Type B pancreatic cell (in vitro differentiated cells): Measurements from ENCODE around the gene SLC35G4. TPM values are rescaled to one million over a fixed set of nuclear protein-coding genes. Genes with fewer than 3 reads are reported as not detected.

ENCODE experiments used
- DNase-seq: peaks from one replicate; pipeline ENCODE4 v3.0.0; 2021; ENCODE audit warnings: mixed read lengths; ENCODE audit not compliant: unreplicated experiment; ENCODE audit errors: extremely low spot score
- H3K27ac Mint-ChIP-seq: 2 replicates; pipeline ENCODE4 v1.8.0; 2021; ENCODE audit warnings: mild to moderate bottlenecking, mixed read lengths
- H3K27me3 Mint-ChIP-seq: 2 replicates; pipeline ENCODE4 v1.8.0; 2021; ENCODE audit warnings: mixed read lengths
- H3K36me3 Mint-ChIP-seq: 2 replicates; pipeline ENCODE4 v1.8.0; 2021; ENCODE audit warnings: mixed read lengths
- H3K4me1 Mint-ChIP-seq: one replicate; pipeline ENCODE4 v1.8.0; 2021; ENCODE audit warnings: mixed read lengths; ENCODE audit not compliant: unreplicated experiment
- H3K4me3 Mint-ChIP-seq: 2 replicates; pipeline ENCODE4 v1.8.0; 2021; ENCODE audit warnings: mild to moderate bottlenecking, mixed read lengths
- H3K9me3 Mint-ChIP-seq: 2 replicates; pipeline ENCODE4 v1.8.0; 2021; ENCODE audit warnings: mixed read lengths
- microRNA-seq: library from miRNA; unstranded; fragments of <30 nt; microRNA quantifications from one replicate; pipeline ENCODE4, GENCODE V29; 2020
- total RNA-seq: library from RNA; stranded (reverse); gene quantifications from 2 replicates; pipeline ENCODE4 v1.2.1, GENCODE V29; 2021; ENCODE audit warnings: low replicate concordance
- TF ChIP-seq, protein P1 (sequence below): fragments of 200-600 bp; sonication (generic); conservative IDR thresholded peaks from 2 replicates; pipeline ENCODE4 v1.5.0; 2021; ENCODE audit warnings: antibody characterized with exemption, mild to moderate bottlenecking

The SLC35G4 gene
- total RNA-seq, 1 donor from 2014 or later, result not detected

DNA sequence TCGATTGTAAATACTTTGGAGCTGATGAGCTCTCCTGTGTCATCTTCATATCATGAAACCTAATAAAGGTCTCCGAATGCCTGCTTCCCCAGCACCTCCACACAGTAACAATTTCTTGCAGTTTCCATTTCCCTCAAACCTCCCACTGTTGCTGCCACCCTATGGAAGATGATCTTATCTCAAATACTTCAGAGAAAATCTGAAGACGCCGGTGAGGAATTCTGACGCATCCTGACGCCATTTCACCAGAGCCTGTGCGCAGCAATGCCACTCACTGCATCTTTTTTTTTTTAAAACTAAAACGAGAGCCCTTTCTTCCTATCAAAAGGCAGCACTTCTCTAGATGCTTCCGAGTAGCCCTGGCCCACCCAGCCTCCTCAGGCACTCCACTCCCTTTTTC lies 47.8 kb downstream of the SLC35G4 start:
- Mint-ChIP-seq H3K9me3 (no peaks in the 10 kb centered on the region), H3K4me3 (no peak overlapping the region), H3K27me3 (peaks cover 31% of the 10 kb centered on the region), H3K36me3 (no peaks in the 10 kb centered on the region), H3K27ac (no peak overlapping the region), H3K4me1 (peaks cover 5% of the 10 kb centered on the region)
- no peak for DNase-seq
- TF ChIP-seq, protein P1, sequence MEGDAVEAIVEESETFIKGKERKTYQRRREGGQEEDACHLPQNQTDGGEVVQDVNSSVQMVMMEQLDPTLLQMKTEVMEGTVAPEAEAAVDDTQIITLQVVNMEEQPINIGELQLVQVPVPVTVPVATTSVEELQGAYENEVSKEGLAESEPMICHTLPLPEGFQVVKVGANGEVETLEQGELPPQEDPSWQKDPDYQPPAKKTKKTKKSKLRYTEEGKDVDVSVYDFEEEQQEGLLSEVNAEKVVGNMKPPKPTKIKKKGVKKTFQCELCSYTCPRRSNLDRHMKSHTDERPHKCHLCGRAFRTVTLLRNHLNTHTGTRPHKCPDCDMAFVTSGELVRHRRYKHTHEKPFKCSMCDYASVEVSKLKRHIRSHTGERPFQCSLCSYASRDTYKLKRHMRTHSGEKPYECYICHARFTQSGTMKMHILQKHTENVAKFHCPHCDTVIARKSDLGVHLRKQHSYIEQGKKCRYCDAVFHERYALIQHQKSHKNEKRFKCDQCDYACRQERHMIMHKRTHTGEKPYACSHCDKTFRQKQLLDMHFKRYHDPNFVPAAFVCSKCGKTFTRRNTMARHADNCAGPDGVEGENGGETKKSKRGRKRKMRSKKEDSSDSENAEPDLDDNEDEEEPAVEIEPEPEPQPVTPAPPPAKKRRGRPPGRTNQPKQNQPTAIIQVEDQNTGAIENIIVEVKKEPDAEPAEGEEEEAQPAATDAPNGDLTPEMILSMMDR, result no peak

DNA sequence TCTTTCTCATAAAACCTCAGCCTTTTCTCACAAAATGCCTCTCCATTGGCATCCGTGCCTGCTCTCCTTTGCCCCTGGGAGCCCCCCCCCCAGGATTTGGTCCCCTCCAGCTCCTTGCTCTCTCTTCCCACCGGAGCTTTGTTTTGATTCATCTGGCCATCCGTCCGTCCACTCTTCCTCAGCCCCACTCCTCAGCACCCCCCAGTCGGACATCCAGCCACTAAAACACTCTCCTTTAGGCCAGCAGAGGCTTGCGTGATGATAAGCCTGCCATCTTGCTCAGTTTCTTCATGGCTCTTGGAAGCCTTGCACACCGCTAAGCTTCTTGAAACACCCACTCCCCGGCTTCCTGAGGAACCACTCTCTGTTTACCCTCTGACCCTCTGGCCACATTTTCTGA lies 48.2 kb downstream of the SLC35G4 start:
- H3K36me3 Mint-ChIP-seq, result no peaks in the 10 kb centered on the region
- TF ChIP-seq, protein P1, result no peak
- DNase-seq, result no peak
- H3K4me1 Mint-ChIP-seq, result peaks cover 5% of the 10 kb centered on the region
- H3K27me3 Mint-ChIP-seq, result peaks cover 31% of the 10 kb centered on the region
- no peak overlapping the region for H3K4me3 Mint-ChIP-seq
- H3K9me3 Mint-ChIP-seq, result no peaks in the 10 kb centered on the region
- no peak overlapping the region for H3K27ac Mint-ChIP-seq

- Mint-ChIP-seq H3K4me3 (no peak overlapping the region), H3K4me1 (peaks cover 5% of the 10 kb centered on the region), H3K9me3 (no peaks in the 10 kb centered on the region), H3K36me3 (no peaks in the 10 kb centered on the region), H3K27me3 (peaks cover 31% of the 10 kb centered on the region), H3K27ac (no peak overlapping the region)
- DNase-seq, result no peak
- TF ChIP-seq, protein P1, result no peak
These were observed 48.6 kb downstream of the SLC35G4 start for GRCh38 chr18:11658019-11658418.

DNA sequence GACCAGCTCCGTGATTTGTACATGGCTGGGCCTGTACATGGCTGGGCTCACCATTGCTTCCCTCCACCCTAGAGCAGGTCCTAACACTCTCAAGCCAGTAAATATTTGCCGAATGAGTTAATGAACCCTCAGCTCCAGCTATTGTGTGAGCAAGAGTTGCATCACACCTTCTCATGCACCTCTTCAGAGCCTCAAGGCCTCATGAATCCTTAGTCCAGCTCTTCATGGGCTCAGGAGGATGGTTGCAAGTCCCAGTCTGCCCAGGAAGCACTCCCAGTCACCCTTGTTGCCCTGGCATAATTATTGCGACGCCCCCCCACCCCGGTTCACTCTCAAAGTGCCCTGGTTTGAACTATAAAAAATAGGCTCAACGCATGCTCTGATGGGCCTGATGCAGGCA lies 49.6 kb downstream of the SLC35G4 start:
- Mint-ChIP-seq H3K4me1 (peaks cover 5% of the 10 kb centered on the region), H3K27me3 (peaks cover 31% of the 10 kb centered on the region), H3K36me3 (no peaks in the 10 kb centered on the region), H3K4me3 (no peak overlapping the region), H3K27ac (no peak overlapping the region), H3K9me3 (no peaks in the 10 kb centered on the region)
- no peak for DNase-seq
- TF ChIP-seq, protein P1, result no peak

Small RNA genes within 50 kb of the gene (microRNA-seq; reads per million reads assigned to microRNA genes)
- not detected for gene MIR7153

Other genes starting within 250 kb of the SLC35G4 start
- gene GNAL, start 79.7 kb downstream of the SLC35G4 start, total RNA-seq, result 8.3 and 12.9 TPM in 2 replicates
- 41.4 and 71.3 TPM in 2 replicates for gene CHMP1B, start 241.8 kb downstream of the SLC35G4 start, total RNA-seq